ENCODE results near the gene TCF3.
A peak's percentile ranks its signal among the peaks of the same experiment; 100 is the strongest.
"Not testable (repeated sequence)": the region's sequence is repeated elsewhere in the genome, so short reads cannot be mapped to it uniquely, and the experiment has no call there.

The TCF3 gene
- 74.6 to 101 (median 93.9) reads per million in 4 experiments for total RNA-seq

DNA sequence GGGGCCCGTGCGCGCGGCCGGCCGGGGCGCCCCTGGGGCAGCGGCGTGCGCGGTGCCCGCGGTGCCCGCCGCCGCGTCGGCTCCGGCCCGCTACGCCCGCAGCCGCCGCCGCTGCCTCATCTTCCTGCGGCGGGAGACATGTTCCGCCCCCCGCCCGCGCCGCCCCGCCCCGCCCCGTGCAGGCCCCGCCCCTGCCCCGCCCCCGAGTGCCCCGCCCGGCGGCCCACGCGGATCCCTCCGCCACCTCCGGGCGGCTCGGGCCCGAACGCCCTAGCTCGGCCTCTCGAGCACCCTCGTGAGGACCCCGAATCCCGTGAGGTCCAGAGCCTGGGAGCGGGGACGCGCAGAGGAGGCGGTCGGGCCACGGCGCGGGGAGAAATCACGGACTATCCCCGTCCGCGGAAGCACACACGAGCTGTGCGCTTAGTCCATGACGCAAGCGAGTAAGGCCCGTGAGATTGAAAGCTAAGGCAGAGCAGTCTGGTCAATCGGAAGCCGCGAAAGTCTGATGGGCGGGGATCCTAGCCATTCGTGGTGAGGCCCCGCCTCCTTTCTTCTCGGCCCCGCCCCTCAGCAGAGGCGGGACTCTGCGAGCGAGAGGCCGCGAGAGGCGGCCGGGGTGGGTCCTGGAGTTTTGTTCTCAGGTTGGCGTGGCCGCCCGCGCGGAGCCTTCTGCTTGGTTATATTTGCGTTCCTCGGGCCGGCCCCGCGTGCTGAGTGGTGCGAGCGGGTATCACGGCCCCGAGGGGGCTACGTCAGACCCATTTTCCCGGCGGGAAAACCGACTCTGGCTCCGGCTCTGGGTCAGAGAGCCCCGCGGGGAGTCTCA is at the start of gene TCF3:
Gene TCF3 (minus strand): TSS at position 145 of the 829 bp plus-strand sequence. CDS start 2,367 bp downstream, outside the sequence.
- peak; percentile 96 for DNase-seq

GRCh38 chr19:1700733-1701663 is 48.6 kb upstream of the TCF3 start:
- DNase-seq = no peak

GRCh38 chr19:1699998-1700732 is 47.8 kb upstream of the TCF3 start:
- no peak for DNase-seq

GRCh38 chr19:1699386-1699785 is 47.0 kb upstream of the TCF3 start:
- DNase-seq = no peak

- no peak for DNase-seq
Measured at GRCh38 chr19:1698636-1699035, 46.2 kb upstream of the TCF3 start.

DNA sequence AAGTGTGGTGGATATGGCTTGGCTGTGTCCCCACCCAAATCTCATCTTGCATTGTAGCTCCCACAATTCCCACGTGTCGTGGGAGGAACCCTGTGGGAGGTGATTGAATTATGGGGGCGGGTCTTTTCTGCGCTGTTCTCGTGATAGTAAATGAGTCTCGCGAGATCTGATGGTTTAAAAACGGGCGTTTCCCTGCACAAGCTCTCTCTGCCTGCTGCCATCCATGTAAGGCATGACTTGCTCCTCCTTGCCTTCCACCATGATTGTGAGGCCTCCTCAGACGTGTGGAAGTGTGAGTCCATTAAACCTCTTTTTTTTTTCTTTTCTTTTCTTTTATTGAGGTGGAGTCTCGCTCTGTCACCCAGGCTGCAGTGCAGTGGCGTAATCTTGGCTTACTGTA is 43.1 kb upstream of the TCF3 start:
- not testable (repeated sequence) for DNase-seq

DNA sequence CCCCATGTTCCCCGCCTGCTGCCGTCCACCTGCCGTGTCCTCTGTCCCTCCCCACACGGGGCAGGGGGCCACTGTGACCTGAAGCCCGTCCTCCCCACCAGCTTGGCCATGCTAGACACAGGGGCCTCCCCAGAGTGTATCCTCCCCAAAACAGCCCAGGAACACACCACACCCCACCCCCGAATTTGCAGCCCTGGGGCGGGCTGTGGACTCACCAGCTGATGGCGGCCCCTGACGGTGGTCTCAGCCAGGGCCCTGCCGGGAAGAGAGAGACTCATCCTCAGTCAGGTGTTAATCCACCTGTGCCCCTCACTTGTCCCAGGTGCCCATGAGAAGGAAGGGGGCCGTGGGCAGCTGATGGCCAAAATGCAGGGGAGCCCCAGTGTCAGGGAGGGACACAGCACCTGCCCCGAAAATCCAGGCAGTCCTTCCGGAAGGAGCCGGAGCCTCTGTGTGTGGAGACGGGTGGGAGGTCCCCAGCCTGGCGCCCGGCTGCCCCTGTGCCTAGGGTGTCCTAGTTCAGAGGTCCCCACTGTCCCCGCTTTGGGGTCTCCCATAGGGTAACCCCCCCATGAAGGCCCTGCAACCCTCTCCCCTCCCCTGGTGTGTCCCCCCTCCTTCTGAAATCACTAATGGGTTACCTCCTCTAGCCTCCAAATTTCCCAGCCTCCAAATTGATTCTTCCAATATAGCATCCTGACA is 39.3 kb upstream of the TCF3 start:
- no peak for DNase-seq

- peak; percentile 36 for DNase-seq
Measured at GRCh38 chr19:1690699-1691307, 38.4 kb upstream of the TCF3 start.

- not testable (repeated sequence) for DNase-seq
Measured at GRCh38 chr19:1685785-1686184, 33.4 kb upstream of the TCF3 start.

GRCh38 chr19:1685046-1685445 is 32.6 kb upstream of the TCF3 start:
- DNase-seq = no peak

DNA sequence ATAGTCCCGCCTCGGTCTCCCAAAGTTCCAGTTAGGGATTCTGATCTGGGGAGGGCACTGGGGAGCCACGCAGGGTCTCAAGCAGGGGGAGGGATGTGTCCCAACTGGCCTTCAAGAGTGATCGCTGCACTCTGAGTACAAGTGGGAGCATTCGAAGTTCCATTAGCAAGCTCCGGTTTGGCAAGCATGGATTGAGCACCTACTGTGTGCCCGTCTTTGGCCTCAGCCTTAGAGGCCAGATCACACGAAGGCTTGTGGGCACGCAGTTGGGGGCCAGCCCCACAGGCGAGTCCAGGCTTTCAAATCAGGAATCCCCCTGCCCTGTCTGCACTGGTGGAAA is 32.1 kb upstream of the TCF3 start:
- no peak for DNase-seq

DNA sequence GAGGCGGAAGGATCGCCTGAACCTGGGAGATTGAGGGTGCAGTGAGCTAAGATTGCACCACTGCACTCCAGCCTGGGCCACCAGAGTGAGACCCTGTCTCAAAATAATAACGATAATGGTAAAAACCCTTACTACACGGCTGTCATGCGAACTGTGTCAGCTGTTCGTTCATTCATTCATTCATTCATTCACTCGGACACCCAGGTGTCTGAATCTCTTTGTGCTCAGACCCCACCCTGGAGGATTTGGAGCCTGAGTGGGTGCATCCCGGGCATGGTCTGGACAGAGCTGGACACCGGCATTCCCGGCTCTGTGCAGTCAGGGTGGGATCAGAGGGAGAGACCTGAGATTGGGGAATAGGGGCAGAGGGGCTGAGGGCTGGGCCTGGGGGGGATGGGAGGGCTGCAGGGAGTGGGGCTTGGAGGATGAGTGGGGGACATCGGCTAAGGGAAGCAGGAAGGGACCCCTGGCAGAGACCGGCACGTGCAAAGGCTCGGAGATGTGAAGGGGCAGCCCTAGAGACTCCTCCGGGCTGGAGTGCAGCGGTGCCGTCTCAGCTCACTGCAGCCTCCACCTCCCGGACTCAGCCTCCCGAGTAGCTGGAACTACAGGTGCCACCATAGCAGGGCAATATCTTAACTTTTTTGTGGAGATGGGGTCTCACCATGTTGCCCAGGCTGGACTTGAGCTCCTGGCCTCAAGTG is 31.6 kb upstream of the TCF3 start:
- DNase-seq = no peak

- no peak for DNase-seq
Measured at GRCh38 chr19:1680976-1681375, 28.6 kb upstream of the TCF3 start.

DNA sequence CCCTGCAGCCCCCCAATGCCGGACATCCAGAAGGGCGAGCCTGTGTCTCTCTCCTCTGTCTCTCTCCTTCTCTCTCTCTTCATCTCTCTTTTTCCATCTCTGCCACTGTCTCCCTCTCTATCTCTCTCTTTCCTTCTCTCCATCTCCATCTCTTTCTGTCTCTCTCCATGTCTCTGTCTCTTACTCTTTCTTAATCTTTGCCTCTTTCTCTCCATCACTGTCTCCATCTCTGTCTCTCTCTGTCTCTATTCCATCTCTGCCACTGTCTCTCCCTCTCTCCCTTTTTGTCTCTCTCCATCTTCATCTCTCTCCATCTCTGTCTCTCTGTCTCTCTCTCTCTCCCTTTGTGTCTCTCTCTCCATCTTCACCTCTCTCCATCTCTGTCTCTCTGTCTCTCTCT is 25.7 kb upstream of the TCF3 start:
- DNase-seq = no peak

DNA sequence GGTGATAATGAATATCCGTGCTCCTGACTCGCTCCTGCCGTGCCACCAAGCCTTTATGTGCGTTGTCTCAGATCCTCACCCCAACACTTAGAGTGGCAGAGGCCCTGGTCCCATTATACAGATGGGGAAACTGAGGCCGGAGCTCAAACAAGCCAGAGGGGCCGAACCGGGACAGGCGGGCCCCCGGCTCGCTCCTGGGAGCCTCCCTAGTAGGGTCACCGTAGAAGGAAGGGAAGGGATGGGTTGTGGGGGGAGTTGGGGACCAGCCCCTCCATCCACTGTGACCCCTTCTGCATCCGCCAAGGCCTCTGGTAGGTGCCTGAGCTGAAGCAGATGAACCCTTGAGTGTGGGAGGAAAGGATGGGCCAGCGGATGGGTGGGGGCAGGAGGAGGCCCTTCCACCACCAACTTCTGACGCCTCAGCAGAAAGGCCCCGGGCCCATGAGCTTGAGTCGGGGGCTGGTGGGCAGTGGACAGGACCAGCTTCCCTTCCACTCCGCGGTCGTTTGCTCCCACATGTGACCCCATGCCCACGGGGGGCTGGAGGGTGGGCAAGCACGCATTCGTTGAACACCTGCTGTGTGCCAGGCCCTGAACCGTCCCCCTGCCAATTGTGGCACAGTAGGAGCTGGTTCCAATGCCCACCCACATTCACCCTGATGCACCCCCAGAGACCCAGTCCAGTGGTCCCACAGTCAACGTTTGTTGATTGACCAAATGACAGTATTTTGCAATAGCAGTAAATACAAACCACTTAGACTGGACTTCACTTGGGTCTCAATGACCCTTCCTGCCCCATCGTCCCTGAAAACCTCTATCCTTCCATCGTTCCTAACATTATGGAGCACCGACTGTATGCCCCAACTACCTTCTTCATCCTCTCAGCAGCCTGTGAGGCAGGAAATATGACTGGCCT is 24.2 kb upstream of the TCF3 start:
- DNase-seq = no peak

GRCh38 chr19:1675633-1676350 is 23.4 kb upstream of the TCF3 start:
- DNase-seq = no peak

- DNase-seq = no peak
Measured at GRCh38 chr19:1674293-1674679, 21.9 kb upstream of the TCF3 start.

DNA sequence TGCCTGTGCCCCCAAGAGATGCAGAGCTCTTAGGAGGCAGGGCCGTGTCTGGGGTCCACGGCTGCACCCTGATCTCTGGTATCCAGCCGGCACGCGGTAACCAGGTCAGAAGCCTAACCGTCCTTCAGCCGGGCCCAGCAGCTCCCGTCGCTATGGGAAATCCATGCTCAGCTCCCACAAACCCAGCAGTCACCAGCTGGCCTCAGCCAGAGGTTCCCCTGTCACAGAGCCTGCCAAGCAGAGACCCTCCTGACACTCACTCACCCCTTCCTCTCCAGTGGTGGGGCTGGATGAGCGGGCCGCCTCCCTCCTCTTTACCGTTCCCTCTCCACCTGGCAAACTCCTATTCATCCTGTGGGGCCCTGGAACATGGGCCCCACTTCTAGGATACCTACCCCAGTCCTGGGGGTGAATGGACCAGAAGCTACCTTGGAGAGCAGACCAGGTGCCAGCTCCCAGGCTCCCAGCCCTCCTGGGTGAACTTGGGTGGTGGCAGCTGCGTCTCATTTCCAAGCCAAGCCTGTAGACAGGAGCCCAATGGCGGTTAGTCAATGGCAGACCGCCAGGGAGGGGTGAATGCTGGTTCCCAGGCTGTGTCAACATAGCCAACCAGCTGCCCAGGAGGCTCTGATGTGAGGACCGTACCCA is 21.4 kb upstream of the TCF3 start:
- DNase-seq = no peak

Data from effector CD8-positive, alpha-beta T cell (primary cell).